IPS DF 19.7 (cell line): ENCODE measurements around the gene B3GNT9.
A peak's percentile ranks its signal among the peaks of the same experiment; 100 is the strongest.

Experiments
- DNase-seq: peaks from one replicate; pipeline ENCODE4 v3.0.0-alpha.2; 2013; ENCODE audit warnings: low read depth, low spot score

B3GNT9 gene

DNA sequence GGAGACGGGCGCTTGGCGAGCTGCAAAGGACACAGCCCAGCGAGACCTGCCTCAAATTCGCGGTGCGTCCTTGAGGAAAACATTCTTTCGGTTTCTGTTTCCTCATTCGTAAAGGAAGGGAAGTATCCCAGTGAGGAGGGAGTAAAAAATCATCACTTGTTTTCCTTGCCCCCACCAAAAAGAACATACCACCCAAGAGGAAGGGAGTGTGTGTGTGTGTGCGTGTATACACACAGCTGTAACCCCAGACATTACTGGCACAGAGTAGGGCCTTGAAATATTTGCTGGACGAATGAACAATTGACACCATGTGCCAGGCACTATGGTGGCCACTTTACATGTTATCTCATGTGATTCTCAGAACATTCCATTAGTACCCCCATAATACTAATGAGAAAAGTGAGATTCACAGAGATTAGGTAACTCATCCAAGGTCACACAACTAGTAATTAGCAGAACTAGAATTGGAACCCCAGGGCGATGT, 34.9 kb upstream of the B3GNT9 start:
- DNase-seq = no peak

DNA sequence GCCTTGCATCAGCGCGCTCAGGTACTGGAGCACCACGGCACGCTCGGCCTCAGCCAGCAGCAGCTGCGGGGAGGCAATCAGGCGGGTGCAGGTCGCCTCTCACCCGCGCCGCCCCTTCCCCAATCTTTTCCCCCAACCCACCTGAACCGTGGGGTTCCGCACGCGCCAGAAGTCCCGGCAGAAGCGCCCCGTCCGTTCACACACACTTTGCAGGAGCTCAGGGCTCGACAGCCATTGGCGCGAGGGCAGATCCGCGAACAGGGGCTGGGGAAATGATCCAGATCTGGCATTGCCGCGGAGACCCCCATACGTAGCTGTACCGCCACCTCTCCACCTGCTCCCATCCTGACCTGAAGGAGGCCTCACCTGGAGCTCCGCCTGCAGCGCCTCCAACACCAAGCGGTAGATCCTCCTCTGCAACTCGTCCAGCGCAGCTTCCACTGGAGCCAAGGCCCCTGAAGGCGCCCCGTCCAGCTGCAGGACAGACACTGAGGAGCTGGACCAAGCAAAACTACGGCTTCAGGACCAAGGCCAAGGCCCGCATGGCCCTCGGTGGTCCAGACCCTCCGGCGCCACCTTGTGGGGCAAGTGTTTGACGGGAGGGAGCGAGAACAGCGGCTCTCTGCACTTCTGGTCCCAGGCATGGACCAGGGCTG, 34.3 kb upstream of the B3GNT9 start:
- DNase-seq = no peak

DNA sequence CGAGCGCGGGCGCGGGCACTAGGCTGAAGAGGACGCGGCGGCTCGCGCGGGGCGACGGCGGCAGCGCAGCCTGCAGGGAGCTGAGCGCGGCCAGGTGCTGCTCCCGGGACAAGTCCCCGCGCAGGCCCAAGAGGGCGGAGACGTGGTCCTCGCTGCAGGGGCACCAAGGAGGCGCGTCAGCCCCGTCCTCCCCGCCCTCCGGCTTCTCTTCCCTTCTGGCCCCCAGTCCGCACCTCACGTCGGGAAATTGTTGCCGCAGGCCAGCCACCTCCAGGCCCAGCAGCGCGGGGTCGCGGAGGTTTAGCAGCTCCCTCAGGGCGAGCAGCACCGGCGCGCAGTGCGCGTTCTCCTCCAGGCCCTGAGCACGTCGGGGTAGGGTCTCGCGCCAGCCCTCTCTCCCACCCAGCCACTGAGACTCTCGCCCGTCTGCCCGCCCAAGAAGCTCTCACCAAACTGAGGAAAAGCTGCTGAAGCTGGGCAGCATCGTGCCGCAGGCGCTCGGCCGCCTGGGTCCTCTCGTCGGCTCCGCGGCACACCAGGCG, 33.7 kb upstream of the B3GNT9 start:
- no peak for DNase-seq

GRCh38 chr16:67183627-67184452, 33.0 kb upstream of the B3GNT9 start, which contains the start of gene MATCAP1:
MATCAP1 (minus strand) TSS chr16:67183963; CDS start chr16:67180610, 3,353 bp downstream.
- DNase-seq = peak; percentile 94

DNA sequence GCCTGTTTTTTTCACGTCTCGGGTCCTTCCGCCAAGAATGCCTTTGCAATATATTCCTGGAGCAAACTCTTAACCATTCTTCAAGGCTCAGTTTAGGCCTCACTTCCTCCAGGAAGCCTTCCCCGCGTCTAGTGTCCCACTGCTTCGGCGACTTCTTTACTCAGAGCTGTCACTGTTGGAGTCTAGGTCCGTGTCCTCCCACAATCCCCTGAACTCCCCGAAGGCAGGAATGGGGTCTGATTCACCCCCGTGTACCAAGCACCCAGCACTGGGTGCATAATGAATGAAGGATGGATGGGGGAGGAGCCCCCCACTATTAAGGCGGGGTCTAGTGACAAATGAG, 32.5 kb upstream of the B3GNT9 start:
- no peak for DNase-seq

DNA sequence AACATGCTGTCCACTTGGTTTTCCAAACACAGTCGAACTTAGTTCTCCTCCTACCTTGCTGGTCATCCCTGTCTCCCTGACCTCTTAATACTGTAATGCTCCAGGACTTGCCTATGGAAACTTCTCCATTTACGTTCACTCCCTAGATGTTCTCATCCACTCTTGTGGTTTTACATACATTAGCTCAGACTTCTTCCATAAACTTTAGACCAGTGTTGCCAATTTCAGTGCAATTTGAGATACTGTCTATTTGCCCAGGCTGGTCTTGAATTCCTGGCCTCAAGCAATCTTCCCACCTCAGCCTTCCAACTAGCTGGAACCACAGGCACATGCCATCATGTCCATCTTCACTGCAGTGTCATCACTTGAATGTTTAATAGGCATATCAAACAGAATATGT, 31.5 kb upstream of the B3GNT9 start:
- no peak for DNase-seq

- DNase-seq = no peak
These were observed 30.5 kb upstream of the B3GNT9 start for GRCh38 chr16:67181346-67181745.

DNA sequence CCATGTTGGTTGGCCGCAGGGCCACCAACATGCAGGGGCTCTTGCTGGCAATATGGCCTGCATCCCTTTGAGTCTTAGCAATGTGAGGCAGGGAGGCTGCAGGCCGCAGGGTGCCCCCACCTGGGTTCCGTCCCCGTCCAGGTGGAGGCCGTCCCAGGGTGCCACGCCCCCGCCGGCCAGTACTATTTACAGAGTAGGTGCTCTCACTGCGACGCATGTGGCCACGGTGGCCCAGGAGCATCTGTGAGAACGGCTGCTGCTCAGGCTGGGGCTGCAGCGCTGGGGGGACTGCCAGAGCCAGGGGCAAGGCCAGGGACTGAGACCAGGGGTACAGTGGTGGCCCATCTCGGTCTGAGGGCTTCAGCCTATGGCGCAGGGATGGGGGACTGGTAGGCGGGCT, 29.4 kb upstream of the B3GNT9 start:
- no peak for DNase-seq

DNA sequence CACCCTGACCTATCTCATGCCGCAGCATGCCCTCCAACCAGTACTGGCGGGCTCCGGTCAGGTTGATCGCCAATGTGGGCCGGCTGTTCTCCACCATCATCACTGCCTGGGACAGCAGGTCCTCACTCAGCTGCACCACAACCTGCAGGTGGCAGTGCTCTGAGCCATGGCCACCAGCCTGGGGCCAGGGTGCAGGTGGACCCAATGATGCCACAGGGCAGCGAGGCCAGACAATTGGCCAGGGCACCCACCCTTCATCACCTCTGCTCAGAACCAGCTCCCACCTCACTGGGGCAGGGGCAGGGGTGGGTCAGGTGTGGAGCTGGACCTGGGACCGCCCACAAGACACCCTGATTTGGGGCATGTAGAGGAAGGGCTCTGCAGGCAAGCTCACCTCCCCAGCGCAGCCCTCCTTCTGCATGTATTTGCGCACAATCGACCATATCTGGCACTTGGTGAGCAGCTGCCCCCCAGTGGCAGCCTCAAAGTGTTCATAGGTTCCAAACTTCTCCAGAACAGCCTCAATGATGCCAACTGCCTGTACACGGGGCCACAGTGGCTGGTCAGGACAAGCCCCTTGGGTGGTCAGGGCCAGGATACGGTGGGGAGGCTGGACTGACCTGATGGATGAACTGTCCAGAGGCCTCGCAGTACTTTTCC, 28.8 kb upstream of the B3GNT9 start:
- DNase-seq = no peak

GRCh38 chr16:67177743-67178699, 27.2 kb upstream of the B3GNT9 start:
- peak; percentile 91 for DNase-seq

- DNase-seq = no peak
These were observed 25.9 kb upstream of the B3GNT9 start for GRCh38 chr16:67176662-67177061.

- no peak for DNase-seq
These were observed 24.0 kb upstream of the B3GNT9 start for GRCh38 chr16:67174706-67175231.

- DNase-seq = no peak
These were observed 23.3 kb upstream of the B3GNT9 start for GRCh38 chr16:67173808-67174705.

GRCh38 chr16:67173323-67173722, 22.5 kb upstream of the B3GNT9 start:
- DNase-seq = no peak

GRCh38 chr16:67170949-67171649, 20.3 kb upstream of the B3GNT9 start:
- no peak for DNase-seq

GRCh38 chr16:67170168-67170948, 19.6 kb upstream of the B3GNT9 start, which contains the start of gene NOL3:
NOL3 (plus strand) TSS chr16:67170538.
- no peak for DNase-seq

DNA sequence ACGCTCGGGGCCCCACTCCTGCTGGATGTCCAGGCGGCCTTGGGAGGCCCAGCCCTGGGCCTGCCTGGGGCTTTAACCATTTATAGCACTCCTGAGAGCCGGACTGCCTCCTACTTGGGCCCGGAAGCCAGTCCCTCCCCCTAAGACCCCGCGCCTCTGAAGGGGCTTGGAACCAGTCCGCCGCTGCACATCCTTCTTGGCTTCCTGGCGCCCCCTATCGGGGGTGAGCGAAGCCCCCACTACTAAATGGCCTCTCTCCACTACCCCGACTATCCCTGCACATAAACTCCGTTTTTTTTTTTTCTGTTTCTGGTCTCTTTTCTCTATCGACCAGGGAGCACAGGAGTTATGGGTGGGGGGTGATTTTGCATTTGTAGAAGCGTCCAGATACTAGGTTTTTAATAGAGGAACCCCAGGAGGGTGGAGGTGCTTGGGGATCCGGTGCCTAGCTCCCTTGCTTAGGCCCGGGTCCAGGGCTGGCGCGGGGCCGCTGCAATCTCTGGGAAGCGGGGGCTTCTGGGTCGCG, 18.9 kb upstream of the B3GNT9 start:
- DNase-seq = no peak

GRCh38 chr16:67169011-67169451, 18.2 kb upstream of the B3GNT9 start:
- DNase-seq = no peak
